Subcutaneous adipose tissue (tissue), 4 donors: Measurements from ENCODE around the gene HFE. TPM values are rescaled to one million over a fixed set of nuclear protein-coding genes. Genes with fewer than 3 reads are reported as not detected.

Source experiments
- total RNA-seq, 4 donors: library from RNA; depleted of rRNA; stranded (reverse); fragments of >200 nt; gene quantifications; one replicate each; pipeline ENCODE4 v1.1.0, GENCODE V29; 2016
- TF ChIP-seq, protein P1 (sequence below): fragments of 450-650 bp; IDR thresholded peaks from one replicate; pipeline ENCODE4 v1.5.1; 2016; ENCODE audit warnings: low read depth, mild to moderate bottlenecking, control low read depth, antibody characterized with exemption, moderate library complexity

HFE gene, protein sequence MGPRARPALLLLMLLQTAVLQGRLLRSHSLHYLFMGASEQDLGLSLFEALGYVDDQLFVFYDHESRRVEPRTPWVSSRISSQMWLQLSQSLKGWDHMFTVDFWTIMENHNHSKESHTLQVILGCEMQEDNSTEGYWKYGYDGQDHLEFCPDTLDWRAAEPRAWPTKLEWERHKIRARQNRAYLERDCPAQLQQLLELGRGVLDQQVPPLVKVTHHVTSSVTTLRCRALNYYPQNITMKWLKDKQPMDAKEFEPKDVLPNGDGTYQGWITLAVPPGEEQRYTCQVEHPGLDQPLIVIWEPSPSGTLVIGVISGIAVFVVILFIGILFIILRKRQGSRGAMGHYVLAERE
- 10 to 100 TPM in 2 of 4 donors, 1 to 10 TPM in 2; 8.1 to 11.2 (median 9.7) TPM for total RNA-seq

DNA sequence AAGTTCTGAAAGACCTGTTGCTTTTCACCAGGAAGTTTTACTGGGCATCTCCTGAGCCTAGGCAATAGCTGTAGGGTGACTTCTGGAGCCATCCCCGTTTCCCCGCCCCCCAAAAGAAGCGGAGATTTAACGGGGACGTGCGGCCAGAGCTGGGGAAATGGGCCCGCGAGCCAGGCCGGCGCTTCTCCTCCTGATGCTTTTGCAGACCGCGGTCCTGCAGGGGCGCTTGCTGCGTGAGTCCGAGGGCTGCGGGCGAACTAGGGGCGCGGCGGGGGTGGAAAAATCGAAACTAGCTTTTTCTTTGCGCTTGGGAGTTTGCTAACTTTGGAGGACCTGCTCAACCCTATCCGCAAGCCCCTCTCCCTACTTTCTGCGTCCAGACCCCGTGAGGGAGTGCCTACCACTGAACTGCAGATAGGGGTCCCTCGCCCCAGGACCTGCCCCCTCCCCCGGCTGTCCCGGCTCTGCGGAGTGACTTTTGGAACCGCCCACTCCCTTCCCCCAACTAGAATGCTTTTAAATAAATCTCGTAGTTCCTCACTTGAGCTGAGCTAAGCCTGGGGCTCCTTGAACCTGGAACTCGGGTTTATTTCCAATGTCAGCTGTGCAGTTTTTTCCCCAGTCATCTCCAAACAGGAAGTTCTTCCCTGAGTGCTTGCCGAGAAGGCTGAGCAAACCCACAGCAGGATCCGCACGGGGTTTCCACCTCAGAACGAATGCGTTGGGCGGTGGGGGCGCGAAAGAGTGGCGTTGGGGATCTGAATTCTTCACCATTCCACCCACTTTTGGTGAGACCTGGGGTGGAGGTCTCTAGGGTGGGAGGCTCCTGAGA, at the start of gene HFE:
Gene HFE (plus strand): TSS at position 146 of the 832 bp plus-strand sequence. CDS start 12 bp downstream, at position 158.
- TF ChIP-seq, protein P1, sequence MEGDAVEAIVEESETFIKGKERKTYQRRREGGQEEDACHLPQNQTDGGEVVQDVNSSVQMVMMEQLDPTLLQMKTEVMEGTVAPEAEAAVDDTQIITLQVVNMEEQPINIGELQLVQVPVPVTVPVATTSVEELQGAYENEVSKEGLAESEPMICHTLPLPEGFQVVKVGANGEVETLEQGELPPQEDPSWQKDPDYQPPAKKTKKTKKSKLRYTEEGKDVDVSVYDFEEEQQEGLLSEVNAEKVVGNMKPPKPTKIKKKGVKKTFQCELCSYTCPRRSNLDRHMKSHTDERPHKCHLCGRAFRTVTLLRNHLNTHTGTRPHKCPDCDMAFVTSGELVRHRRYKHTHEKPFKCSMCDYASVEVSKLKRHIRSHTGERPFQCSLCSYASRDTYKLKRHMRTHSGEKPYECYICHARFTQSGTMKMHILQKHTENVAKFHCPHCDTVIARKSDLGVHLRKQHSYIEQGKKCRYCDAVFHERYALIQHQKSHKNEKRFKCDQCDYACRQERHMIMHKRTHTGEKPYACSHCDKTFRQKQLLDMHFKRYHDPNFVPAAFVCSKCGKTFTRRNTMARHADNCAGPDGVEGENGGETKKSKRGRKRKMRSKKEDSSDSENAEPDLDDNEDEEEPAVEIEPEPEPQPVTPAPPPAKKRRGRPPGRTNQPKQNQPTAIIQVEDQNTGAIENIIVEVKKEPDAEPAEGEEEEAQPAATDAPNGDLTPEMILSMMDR, result no peak

DNA sequence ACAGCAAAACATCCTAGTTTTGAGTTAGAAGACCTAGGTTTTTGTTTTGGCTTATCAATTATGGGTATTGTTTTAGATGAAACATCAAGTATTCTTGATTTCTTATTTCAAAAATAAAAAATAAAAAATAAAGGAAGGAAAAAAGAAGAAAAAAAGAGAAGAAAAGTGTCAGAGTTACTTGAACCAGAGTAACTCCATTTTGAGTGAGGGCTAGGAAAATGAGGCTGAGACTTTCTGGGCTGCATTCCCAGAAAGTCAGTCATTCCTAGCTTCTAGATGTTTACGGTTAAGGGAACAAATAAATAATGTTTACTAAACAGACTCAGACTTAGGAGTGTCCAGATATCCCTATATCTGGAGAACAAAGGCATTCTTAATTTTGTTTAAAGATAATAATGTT, 45.3 kb upstream of the HFE start:
- TF ChIP-seq, protein P1, result no peak

DNA sequence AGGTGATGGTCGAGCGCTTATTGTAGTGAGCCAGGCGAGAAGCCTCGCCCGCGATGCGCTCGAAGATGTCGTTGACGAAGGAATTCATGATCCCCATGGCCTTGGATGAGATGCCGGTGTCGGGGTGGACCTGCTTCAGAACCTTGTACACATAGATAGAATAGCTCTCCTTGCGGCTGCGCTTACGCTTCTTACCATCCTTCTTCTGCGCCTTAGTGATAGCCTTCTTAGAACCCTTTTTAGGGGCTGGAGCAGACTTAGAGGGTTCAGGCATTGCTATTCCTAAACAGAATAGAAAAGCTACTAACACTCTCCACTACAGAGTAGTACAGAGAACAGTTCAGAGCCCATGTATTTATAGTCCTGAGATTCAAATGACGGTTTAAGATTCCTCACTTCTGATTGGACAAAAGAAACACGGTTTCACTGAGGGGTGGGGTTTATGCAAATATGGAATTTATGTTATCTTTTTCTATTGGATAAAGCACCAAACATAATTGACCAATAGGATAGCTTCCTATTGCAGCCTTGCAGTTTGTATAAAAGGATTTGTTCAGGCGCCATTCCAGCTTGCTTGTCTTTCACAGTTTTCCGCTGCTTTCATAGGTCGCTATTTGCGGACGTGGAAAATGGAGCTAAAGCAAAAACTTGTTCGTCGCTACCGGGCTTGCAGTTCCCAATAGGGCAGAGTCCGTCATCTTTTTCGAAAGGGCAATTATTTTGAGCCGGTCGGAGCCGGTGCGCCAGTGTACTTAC, 43.7 kb upstream of the HFE start:
- TF ChIP-seq, protein P1, result no peak

DNA sequence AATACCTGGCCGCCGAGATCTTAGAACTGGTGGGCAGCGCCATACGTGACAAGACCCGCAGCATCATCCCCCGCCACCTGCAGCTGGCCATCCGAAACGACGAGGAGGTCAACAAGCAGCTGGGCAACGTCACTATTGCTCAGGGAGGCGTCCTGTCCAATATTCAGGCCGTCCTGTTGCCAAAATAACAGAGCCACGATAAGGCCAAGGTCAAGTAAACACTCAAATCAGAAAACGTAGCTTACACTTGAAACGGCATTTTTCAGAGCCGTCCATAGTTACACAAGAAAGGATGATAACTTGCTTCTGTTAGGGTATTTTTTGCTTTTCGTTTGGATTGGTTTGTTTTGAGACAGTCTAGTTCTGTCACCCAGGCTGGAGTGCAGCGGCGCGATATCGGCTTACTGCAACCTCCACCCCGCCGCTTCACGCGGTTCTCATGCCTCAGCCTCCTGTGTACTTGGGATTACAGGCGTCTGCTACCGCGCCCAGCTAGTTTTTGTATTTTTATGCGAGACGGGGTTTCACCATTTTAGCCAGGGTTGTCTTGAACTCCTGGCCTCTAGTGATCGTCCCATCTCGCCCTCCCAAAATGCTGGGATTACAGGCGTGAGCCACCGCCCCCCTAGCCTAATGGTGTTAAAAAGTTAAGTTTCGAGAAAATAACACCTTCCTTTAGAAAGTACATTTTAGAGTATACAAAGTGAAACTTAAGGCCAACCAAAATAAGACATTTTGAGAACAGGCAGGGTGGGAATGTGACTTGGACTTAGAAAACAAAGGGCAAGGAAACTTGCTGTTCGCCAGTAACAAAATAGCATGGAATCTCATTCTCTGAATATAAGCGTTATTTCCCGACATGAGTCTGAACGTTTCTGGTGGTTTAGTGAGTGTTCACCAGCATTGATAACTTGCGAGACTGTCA, 42.8 kb upstream of the HFE start:
- TF ChIP-seq, protein P1, result no peak

DNA sequence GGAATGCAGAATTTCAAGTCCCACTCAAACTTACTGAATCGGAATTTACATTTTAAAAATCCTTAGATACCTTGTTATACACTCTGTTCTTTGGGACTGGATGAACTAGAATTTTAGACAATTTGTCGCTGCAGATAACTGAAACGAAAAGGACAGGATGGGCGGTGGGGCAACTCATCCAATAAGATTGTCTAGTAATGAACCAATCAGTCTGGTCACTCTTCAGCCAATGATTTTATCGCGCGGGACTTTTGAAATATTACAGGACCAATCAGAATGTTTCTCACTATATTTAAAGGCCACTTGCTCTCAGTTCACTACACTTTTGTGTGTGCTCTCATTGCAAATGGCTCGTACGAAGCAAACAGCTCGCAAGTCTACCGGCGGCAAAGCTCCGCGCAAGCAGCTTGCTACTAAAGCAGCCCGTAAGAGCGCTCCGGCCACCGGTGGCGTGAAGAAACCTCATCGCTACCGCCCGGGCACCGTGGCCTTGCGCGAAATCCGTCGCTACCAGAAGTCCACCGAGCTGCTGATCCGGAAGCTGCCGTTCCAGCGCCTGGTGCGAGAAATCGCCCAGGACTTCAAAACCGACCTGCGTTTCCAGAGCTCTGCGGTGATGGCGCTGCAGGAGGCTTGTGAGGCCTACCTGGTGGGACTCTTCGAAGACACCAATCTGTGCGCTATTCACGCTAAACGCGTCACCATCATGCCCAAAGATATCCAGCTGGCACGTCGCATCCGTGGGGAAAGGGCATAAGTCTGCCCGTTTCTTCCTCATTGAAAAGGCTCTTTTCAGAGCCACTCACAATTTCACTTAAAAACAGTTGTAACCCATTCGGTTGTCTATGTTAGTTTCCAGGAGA, 41.9 kb upstream of the HFE start:
- TF ChIP-seq, protein P1, result no peak

DNA sequence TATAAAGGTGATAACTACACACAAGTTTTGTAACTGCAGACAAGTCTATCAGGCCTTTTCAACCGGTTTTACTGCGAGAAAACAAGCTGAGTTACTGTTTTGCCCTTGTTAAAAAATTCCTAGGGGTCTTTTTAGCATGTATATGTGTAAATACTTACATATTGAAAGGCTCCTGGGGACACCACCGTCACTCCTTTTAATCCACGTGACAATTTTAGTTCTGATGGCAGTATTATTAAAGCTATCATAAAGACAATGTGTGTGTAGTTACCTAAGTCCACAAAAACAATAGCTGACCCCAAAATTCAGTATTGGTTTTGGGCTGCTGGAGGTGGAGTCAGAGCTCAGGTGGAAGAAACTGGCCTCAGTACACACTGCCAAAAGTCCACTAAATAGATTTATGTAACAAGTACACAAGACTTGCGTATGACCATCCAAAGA, 41.3 kb upstream of the HFE start:
- TF ChIP-seq, protein P1, result no peak
